Kidney glomerular epithelial cell (primary cell): ENCODE measurements around the gene ZNF335.

Experiments
- DNase-seq: peaks from one replicate; lab custom pipeline; 2025; lab: John Stamatoyannopoulos, UW

The ZNF335 gene

DNA sequence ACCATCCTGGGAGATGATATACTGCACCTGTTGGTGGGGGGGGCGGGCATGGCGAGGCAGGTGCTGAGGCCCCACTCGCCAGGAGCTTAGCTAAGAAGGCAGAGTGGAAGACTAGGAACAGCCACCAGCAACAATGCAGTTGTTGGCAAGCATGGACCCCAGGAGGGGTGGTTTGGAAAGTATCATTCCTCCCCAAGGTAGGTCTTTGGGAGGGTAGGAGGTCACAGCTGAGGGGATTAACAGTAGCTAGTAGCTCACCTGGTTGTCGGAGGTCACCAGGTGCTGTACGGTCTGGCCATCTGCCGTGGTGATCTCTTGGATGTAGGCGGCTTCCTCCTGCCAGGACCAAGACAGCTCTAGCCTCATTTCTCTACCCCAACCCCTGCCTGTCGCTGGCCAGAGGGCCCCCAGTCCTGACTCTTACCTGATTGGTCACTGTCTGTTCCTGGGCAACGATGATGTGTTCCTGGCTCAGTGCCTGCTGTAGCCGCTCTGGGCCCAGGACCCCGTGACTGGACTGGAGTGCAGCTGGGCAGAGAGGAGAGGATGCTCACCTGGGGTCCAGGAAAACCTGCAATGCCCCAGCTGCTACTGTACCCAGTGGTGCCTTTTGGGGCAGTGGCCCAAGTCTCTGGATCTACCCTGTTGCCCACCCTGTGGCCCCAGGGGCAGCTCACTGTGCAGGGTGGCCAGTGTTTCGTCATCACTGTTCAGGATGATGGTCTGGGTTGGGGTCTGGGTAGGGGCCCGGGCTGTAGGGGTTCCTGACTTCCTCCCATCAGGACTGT is 22.3 kb downstream of the ZNF335 start:
- DNase-seq, result no peak

DNA sequence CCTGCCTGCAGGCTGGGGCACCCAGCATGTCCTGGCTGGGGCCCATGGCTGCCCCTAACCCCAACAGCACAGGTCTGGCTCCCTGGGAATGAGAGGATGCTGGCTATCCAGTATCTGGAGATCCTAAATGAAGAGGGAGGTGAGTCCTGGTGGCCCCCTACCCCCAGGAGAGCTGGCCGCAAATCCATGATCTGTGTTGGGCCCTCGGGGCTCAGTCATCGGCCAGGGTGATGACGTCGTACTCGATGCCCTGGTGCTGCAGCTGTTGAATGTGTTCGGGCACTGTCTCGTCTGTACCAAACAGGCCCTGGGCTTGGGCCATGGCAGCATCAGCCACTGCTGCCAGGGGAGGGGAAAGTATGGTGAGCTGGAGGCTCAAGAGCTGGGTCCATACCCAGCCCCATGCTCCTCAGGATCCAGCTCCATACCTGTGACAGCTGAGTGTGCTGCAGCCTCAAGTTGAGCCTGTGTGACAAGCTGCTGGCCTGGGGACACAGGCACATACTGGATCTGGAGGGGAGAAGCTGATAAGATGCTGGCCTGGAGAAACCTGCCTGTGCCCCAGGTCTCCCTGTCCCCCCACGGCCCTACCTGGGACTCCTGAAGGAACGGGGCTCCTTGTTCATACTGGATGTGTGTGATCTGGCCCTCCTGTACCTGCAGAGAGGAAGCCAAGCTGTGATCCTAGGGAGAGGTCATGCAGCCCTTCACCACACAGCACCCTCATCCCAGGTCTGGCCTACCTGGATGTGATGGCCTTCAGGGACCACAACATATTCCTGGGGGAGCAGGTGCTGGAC is 23.1 kb downstream of the ZNF335 start:
- DNase-seq, result no peak

DNA sequence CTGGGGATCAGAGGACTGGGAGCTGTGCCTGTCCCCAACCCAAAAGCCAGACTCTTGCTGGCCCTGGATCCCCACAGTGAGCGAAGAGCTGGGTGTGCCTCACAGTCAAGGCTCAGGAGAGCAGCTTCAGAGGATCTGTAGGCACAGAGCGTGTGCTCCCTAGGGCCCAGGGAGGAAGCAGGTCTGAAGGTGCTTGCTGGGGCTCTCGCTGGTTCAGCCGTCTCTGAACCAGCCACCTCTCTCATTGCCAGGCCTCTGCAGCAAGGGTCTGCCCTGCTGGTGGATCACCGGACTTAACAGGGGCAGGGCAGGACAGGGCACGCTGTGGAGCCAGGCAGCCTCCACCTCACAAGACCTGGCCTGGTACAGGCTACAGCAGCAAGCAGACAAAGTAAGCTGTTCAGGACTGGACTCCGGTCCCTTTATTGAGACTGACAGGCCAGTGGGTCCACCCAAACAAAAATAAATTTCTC is 23.7 kb downstream of the ZNF335 start:
- no peak for DNase-seq

DNA sequence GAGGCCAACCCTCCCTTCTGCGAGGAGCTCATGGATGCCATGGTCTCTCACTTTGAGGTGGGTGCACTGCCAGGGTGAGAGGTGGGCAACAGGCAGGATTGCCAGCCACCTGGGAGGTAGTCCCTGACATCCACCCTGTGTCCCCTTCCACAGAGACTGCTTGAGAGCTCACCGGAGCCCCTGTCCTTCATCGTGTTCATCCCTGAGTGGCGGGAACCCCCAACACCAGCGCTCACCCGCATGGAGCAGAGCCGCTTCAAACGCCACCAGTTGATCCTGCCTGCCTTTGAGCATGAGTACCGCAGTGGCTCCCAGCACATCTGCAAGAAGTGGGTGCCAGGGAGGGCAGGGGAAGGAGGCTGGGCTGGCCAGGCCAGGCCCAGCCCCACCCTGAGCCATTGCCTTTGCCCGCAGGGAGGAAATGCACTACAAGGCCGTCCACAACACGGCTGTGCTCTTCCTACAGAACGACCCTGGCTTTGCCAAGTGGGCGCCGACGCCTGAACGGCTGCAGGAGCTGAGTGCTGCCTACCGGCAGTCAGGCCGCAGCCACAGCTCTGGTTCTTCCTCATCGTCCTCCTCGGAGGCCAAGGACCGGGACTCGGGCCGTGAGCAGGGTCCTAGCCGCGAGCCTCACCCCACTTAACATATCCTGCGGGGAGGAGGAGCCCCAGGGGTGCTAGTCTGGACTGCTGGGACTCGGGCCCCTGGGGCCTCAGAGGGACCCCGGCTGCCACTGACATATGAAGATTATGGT is 24.7 kb downstream of the ZNF335 start:
- DNase-seq, result no peak

DNA sequence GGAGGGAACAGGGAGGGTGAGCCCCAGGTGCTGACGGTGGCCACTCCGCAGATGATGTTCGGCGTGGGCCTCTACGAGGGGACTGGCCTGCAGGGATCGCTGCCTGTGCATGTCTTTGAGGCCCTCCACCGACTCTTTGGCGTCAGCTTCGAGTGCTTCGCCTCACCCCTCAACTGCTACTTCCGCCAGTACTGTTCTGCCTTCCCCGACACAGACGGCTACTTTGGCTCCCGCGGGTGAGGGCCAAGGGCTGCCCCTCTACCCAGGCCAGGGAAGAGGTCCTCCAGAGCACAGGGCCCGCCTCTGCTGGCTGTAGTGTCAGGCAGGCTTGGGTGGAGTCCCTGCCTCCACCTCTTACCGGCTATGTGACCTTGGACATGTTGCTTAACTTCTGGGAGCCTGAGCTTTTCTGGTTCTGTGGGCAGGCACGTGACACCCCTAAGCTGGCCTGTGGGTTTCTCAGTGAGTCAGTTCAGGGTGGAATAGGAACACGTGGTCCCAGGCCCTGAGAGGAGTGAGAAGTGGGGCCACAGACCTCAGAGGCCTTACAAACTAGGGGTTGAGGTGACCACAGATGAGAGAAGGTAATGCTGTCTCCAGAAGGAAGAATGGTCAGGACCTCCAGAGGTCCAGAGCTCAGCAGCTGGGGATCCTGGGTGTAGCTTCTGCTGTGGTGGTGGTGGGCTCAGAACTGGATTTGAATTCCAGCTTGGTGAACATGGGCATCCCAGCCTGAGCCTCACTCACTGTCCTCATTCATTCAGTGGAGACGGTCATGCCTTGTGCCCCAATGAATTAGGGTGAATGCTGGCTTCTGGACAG is 25.6 kb downstream of the ZNF335 start:
- no peak for DNase-seq

DNA sequence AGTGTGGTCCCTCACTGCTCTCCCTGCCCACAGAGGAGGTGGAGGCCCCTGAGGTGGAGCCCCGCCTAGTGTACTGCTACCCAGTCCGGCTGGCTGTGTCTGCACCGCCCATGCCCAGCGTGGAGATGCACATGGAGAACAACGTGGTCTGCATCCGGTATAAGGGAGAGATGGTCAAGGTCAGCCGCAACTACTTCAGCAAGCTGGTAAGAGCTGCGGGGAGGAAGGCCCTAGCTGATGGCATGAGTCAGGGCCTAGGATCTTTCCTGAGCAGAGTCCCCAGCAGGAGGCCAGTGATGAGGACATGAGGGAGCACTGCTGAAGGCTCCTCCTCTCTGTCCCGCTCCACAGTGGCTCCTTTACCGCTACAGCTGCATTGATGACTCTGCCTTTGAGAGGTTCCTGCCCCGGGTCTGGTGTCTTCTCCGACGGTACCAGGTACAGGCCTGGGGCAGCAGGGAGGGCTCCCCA is 26.3 kb downstream of the ZNF335 start:
- DNase-seq, result no peak

DNA sequence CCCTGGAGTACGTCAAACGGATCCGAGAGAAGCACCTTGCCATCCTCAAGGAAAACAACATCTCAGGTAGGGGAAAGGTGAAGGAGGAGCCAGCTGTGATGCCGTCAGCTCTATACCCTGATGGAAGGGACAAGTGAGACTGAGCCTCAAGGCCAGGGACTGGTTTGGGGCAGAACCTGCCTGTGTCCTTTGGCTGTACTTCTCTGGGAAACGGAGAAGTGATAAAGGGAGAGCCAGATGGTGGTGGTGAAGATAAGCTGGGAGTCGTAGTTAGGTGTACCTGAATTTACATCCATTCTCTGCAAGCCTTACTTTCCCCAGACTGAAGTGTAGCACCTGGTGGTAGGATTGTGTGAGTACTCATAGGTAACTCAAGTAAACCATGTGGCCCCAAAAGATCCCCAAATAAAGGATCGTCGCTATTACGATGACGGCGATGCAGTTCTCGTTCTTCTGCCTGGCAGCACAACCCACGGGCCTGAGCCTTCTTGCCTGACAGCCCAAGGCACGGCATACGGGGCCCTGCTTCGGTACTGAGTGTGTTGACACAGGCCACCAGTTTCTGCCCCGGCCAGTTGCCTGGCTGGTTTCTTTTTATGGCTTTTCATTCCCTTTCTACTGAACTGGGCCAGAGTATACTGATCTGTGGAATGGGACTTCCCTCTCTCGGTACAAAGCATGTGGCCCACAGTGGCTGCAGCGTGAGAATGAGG is 26.9 kb downstream of the ZNF335 start:
- DNase-seq, result no peak

DNA sequence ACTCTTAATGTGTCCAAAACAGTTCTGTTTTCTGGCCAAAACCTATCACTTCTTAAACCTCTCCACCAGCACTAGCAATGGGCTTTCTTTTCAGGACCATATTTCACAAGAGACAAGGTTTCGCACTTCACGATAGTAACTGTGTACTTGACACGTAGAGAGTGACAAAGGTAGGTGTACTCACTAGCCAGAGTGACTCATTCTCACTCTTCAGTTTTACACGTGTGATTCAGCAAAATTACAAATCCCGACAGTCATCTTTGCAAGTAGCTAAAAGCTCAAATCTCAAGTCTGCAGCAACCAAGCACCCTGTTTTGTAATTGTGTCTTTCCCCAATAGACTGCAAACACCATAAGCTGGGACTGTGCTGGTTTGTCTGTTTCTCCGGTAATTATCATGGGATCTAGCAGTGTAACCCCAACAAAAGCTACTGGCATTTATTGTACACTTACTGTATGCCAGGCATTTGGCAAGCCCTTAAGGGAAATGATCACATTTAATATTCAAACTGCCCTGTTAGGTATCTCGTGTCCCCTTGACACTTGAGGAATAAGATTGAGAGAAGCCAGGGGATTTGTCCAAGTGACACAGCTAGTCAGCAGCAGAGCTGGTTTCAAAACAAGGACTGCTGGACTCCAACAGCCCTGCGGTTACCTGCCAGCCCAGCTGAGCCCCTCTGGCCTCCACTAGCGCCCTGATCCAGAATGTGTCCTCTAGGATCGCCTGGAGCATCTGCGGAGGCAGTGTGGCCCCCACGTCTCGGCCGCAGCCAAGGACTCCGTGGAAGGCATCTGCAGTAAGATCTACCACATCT is 27.6 kb downstream of the ZNF335 start:
- no peak for DNase-seq

DNA sequence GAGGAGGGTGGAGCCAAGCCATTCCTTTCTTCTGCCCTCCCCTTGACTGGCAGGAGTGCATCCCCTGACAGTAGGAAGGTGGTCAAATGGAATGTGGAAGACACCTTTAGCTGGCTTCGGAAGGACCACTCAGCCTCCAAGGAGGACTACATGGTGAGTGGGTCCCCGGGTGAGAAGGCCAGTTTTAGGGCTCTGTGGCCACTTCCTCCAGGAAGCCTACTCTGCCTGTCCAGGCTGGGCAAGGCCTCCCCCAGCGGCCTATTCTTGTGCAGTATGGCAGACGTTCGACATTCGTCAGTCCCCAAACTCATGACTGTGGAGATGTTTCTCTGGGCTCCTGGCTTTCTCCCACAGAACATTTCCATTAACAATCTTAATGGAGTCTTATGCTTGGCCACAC is 28.4 kb downstream of the ZNF335 start:
- no peak for DNase-seq

DNA sequence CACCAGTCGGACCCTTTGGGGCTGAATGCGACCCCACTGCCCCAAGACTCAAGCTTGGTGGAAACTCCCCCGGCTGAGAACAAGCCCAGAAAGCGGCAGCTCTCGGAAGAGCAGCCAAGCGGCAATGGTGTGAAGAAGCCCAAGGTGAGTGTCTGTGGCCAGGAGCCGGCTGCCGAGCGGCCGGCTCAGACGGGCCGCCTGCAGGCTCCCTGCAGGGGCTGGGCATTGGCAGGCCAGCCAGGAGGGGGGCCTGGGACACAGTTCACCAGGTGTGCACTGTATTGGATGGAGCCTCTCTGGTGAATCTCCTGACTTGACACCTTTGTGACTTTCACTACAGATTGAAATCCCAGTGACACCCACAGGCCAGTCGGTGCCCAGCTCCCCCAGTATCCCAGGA is 31.5 kb downstream of the ZNF335 start:
- no peak for DNase-seq

DNA sequence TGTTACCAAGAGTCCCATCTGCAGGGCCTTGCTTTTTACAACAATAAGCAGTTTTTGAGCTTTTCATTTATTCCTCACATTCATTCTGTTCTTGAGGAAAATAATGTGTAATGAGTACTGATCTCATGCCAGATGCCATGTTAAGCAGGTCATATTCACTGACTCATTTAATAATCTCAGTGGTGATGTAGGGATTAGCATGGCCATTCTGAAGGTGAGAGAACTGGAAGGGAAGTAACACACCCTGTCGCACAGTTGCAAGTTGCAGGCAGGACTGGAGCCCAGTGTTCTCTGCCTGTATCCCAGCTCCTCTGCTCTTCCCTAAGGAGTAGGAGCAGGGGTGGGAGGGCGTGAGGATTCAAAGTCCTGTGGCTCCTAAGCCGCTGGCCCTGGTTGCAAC is 31.9 kb downstream of the ZNF335 start:
- DNase-seq, result no peak

DNA sequence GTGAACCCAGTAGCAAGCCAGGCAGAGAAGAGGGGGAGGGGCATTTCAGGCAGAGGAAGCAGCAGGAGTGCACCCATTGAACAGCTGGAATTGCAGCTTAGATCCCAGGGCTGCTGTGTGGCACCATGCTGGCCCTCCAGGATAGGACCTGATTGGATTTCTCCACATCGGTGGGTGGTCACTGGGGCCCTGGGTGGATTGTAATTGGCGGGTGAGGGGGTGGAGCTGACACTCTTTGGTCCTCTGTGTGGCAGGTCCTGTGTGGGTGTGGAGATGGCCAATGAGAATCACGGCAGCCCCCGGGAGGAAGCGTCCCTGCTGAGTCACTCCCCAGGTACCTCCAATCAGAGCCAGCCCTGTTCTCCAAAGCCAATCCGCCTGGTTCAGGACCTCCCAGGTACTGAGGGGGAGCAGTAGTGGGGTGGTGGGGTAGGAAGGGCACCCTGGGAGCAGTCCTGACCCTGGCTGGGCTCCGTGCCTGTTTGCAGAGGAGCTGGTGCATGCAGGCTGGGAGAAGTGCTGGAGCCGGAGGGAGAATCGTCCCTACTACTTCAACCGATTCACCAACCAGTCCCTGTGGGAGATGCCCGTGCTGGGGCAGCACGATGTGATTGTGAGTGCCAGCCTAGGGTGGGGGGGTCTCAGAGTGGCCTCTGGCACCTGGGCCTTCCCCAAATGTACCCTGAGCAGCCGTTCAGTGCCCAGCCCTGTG is 33.1 kb downstream of the ZNF335 start:
- no peak for DNase-seq

DNA sequence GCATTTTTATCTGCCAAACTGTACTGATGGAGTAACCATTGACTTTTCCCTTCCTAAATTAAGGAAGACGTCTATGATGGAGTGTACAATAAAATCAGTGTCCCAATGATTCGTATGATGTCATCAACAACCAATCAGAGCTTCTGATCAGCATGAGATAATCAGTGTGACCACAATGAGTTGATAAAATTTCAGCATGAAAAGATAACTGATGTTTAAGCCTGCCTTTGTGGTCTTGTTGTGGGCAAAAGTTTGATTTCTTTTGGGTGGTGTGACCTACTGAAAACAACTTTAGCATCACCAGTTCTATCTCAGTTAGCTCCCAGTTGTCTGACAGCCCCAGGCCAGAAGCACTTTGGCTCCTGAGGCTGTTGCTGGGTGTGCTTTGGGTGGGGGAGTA is 34.2 kb downstream of the ZNF335 start:
- DNase-seq, result no peak

DNA sequence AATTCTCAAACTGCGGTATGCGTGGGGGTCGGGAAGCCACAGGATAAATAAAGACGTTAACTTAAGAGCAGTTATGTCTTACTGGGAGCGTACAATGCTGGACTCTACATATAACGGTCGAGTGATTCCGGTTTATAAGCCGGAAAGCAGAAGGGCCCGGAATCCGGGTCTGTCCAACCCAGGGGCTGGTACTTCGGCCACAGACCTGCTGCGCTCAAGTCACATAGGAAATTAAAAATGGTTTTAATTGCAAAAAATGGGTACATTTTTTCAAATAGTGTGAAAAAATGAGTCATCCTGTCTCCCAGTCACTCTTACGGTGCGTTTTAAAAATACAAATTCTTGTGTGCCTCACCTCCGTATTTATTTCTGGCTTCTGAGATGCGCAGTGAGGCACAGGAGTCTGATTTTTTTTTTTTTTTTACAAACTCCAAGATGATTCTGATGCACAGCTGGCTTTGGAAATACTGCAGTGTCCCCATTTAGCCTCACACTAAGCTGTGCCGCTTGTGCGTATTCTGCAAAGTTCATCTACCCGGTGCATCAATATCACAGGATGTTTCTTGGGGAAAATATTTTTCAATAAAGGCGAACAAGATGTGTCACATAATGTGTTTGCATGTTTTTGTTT is 36.5 kb downstream of the ZNF335 start:
- peak; percentile 57 for DNase-seq

DNA sequence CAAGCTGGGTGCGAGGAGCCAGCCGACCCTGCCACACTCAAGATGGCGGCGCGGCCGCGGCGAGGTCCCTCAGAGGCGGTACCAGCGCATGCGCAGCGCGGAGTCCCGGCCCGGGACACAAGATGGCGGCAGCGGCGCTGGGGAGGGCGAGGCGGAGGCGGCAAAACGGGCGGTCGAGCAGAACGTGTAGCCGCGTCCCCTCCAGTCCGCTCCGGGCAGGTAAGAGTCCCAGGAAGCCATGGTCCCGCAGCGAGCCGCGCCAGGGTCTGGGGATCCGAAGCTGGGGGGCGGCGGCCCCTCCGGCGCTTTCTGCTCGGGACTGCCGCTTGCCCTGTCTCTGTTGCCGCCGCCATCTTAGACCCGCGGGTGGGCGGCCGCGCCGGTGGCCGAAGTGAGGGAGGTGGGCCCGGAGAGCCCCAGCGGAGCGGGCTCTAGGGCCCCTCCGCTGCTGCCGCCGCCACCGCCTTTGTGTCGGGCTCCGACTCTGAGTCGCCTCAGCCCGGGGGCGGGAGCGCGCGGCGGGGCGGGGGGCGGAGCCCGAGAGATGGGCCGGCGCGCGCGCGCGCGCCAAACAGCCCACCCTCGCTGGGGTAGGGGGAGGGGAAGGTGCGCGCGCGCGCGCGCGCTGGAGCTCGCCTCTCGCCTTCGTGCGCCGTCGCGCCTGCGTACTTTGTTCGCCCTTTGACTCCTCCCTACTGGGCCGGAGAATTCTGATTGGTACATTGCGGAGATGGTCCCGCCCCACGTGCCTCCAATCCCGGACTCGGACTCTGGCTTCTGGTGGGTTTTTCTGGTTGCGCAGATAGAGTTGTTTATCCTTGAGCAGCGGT is 37.2 kb downstream of the ZNF335 start, which contains the start of gene PCIF1:
PCIF1 (plus strand) TSS at position 98 of the 830 bp plus-strand sequence. CDS start 4,317 bp downstream, outside the sequence.
- DNase-seq, result peak; percentile 96

DNA sequence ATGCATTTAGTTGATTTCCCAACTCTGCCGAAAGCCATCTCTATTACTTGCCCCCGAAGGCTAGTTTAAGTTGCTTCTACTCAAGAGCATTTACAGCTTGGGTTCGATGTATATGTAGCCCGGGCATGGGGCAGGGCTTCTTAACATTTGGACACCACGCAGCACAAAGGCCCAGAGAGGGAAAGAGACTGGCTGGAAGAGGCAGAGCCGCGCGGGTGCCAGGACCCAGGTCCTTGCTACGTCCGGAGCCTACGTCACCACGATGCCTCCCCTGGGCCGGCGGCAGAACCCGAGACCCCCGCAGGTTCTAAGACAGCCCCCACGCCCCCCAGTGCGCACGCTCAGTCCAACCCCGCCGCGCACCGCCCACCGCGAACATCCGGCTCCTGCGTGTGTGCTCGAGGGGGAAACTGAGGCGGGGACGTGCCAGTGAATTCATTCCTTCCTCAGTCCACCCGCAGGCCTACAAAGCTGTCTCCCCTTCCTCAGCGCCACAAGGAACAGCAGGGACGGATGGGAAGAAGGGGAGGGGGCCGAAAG is 37.9 kb downstream of the ZNF335 start:
- DNase-seq, result no peak

DNA sequence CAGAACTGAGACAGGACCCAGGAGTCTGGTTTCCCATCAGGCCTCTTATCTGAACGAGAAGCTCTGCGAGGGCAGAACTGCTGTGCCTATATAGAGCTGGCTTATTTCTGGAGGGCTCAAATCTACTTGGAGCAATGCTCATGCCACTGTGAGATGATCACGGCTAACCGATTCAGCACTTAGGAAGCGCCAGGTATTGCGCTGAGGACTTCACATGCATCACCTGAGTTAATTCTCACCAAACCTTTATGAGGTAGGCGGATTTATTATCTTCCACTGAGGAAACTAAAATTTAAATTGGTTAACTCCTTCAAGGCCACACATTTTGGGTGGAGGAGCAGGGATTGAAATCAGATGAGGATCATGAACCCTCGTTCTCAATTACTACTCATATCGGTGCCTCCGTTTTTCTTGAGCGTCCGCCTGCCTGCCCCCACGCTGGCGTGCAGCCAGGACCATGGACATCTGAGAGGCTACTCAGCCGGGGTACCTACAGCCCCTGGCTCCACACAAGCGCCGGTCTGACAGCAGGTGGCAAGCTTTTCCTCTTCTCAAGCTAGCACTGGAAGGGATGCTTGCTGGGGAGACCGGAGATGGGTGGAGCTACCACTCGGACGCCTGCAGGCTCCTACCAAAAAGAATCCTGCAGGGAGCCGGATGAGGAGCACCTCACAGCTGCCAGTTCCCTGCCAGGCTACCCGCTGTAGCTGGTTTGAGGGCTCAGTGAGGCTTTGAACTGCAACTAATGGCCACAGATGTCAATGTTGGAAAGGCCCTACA is 38.5 kb downstream of the ZNF335 start:
- DNase-seq, result peak; percentile 54
